Transverse colon (tissue), 4 donors: ENCODE measurements around the gene OGFR.

Source experiments
- POLR2A ChIP-seq: fragments of 450-650 bp; IDR thresholded peaks from one replicate; pipeline ENCODE4 v1.6.1; 2016; ENCODE audit warnings: antibody characterized with exemption, mild to moderate bottlenecking, moderate library complexity
- POLR2AphosphoS5 ChIP-seq, 3 donors: sonication (generic); formaldehyde crosslinking; IDR thresholded peaks; one replicate each; pipeline ENCODE4 v1.6.1; 2016; ENCODE audit warnings: antibody characterized with exemption in 3 of 3
- TF ChIP-seq, protein P1 (sequence below), 5 experiments: fragments of 200-600 bp in 3 of 5; fragments of 450-650 bp in 2 of 5; sonication (generic) in 3 of 5; IDR thresholded peaks; 1 replicate in 2 of 5; 2 replicates in 3 of 5; pipeline ENCODE4 v1.5.1; 2016 to 2017; ENCODE audit warnings: antibody characterized with exemption in 5 of 5, inconsistent platforms in 3 of 5, mild to moderate bottlenecking in 2 of 5, moderate library complexity in 1 of 5

DNA sequence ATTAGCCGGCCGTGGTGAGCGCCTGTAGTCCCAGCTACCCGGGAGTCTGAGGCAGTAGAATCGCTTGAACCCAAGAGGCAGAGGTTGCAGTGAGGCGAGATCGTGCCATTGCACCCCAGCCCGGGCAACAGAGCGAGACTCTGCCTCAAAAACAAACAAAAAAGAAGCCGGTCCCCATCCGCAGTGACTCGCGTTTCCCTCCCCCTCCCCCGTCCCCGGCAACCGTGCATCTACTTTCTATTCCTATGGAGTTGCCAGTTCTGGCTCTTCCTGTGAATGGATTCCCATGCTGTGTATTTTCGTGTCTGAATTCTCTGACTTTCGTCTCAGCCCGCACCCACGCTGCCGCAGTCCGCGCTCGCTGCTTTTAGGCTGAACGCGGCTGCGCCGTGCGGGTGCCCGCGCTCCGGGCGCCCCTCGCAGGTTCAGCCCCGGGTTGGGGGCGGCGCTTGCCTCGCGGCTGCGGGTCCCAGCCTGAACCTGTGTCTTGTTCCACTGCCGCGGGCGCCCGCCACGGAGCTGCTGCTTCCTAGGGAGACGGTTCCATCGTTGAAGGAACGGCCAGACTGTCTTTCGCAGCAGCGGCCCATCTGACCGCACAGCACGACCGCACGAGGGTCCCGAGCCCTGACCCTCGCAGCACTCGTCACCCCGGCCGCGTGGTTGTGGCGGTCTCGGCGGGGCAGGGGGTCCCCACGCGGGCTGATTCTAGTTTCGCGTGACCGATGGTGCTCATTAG, 9.4 kb upstream of the OGFR start:
- TF ChIP-seq, protein P1, sequence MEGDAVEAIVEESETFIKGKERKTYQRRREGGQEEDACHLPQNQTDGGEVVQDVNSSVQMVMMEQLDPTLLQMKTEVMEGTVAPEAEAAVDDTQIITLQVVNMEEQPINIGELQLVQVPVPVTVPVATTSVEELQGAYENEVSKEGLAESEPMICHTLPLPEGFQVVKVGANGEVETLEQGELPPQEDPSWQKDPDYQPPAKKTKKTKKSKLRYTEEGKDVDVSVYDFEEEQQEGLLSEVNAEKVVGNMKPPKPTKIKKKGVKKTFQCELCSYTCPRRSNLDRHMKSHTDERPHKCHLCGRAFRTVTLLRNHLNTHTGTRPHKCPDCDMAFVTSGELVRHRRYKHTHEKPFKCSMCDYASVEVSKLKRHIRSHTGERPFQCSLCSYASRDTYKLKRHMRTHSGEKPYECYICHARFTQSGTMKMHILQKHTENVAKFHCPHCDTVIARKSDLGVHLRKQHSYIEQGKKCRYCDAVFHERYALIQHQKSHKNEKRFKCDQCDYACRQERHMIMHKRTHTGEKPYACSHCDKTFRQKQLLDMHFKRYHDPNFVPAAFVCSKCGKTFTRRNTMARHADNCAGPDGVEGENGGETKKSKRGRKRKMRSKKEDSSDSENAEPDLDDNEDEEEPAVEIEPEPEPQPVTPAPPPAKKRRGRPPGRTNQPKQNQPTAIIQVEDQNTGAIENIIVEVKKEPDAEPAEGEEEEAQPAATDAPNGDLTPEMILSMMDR (IDR thresholded peaks at IDR 0.05), result peak in 1 of 5 experiments; percentile 15
- peak; percentile 22 for TF ChIP-seq POLR2A
- TF ChIP-seq POLR2AphosphoS5 (IDR thresholded peaks at IDR 0.05), result peak in 2 of 3 donors; percentile 12 to 32
